ENCODE data around the gene TPCN1. TPM values are rescaled to one million over a fixed set of nuclear protein-coding genes. Genes with fewer than 3 reads are reported as not detected.

TPCN1 gene
- total RNA-seq, 1 experiment from 2014 or later, result 13.5 TPM

DNA sequence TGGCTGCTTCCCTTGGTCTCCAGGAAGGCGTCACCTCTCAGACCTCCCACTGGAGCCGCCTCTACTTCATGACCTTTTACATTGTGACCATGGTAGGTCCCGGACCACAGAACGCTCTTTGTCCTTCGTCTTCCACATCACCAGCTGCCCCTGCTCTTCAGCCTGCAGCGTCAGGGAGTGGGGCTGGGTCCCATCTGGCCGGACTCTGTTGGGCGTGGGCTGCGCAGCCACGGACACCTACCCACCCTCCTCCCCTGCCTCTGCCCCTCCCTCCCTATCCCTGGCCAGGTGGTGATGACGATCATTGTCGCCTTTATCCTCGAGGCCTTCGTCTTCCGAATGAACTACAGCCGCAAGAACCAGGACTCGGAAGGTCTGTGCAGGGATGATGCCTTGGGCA lies 70.3 kb downstream of the TPCN1 start:
- no peak overlapping the region for H3K4me2 ChIP-seq (ENCODE audit: insufficient read depth, insufficient read length, low read length)
- H3K23ac ChIP-seq (ENCODE audit: insufficient read length, low read depth, low read length), result no peak overlapping the region
- no peak overlapping the region; a peak in 1 of 7 replicates for H3K27ac Mint-ChIP-seq
- no peaks in the 10 kb centered on the region for H3K79me1 ChIP-seq (ENCODE audit: insufficient read depth, low read depth, low read length, poor library complexity, severe bottlenecking)
- no peak overlapping the region for H3K4me3 Mint-ChIP-seq
- TF ChIP-seq CTCF (conservative IDR thresholded peaks at IDR 0.05), result no peak
- peaks cover 2% of the 10 kb centered on the region for H4K20me1 ChIP-seq (ENCODE audit: control insufficient read depth, insufficient read depth, insufficient read length)
- no peak overlapping the region for H2AK5ac ChIP-seq (ENCODE audit: insufficient read length, low read length)
- H2BK12ac ChIP-seq (ENCODE audit: insufficient read length, low read depth, low read length), result no peak overlapping the region
- no peak overlapping the region for H4K8ac ChIP-seq (replicated peaks; ENCODE audit: insufficient read length, low read depth, low read length)
- H2BK15ac ChIP-seq (ENCODE audit: low read depth, low read length), result no peak overlapping the region
- no peak overlapping the region; the same call in 1 of the 2 replicates for H3K14ac ChIP-seq (ENCODE audit: insufficient read depth, low read length)
- no peak overlapping the region for H3T11ph ChIP-seq (ENCODE audit: low read length)
- WGBS (ENCODE audit: extremely low coverage, insufficient read length, low lambda C conversion rate), result no CpG with 5 or more reads among the region's 17 CpGs
- H3K4me1 Mint-ChIP-seq, result peaks cover 0 to 2% of the 10 kb centered on the region in 2 experiments; a peak in 1 of 4 replicates
- no peak overlapping the region for H3K18ac ChIP-seq (ENCODE audit: insufficient read length, low read depth, low read length)
- H3K36me3 Mint-ChIP-seq (ENCODE audit: insufficient read depth in 1 of 3, low read depth in 3 of 3), result peaks cover 3 to 19% (median 6%) of the 10 kb centered on the region in 3 experiments; a peak in 5 of 7 replicates
- no peaks in the 10 kb centered on the region for H3K79me2 ChIP-seq (ENCODE audit: insufficient read depth, low read length)
- H2BK120ac ChIP-seq (ENCODE audit: low read depth, low read length, poor library complexity, severe bottlenecking), result no peak overlapping the region
- no peaks in the 10 kb centered on the region for H3K9me3 ChIP-seq (ENCODE audit: control insufficient read depth, low read depth, low read length)
- no peak overlapping the region for H2AFZ ChIP-seq (ENCODE audit: low read length)
- no peaks in the 10 kb centered on the region for H3K4me1 ChIP-seq (ENCODE audit: insufficient read depth, low read length)
- no peak overlapping the region for H3K9ac ChIP-seq (ENCODE audit: extremely low read depth, insufficient read length, low read length)
- no peaks in the 10 kb centered on the region for H3K27me3 ChIP-seq (ENCODE audit: insufficient read depth, low read length)
- H2BK20ac ChIP-seq (ENCODE audit: low read depth, low read length, poor library complexity, severe bottlenecking), result no peak overlapping the region
- no peak overlapping the region for H3K4ac ChIP-seq (ENCODE audit: low read depth, low read length)
- H3K23me2 ChIP-seq (ENCODE audit: insufficient read length, low read depth, low read length, poor library complexity, severe bottlenecking), result no peaks in the 10 kb centered on the region
- no peak overlapping the region for H4K91ac ChIP-seq (ENCODE audit: insufficient read length, low read depth, low read length)
- H3K56ac ChIP-seq (ENCODE audit: insufficient read length, low read depth, low read length), result no peak overlapping the region
- H3K27ac ChIP-seq (ENCODE audit: insufficient read length, low read depth, low read length), result no peak overlapping the region
- no peaks in the 10 kb centered on the region for H3K27me3 Mint-ChIP-seq (ENCODE audit: low read depth)
- H4K5ac ChIP-seq (ENCODE audit: insufficient read length, low read depth, low read length), result no peak overlapping the region
- no peak overlapping the region for H2BK5ac ChIP-seq (ENCODE audit: insufficient read length, low read length)
- no peaks in the 10 kb centered on the region for H3K9me3 Mint-ChIP-seq
- no peak for DNase-seq

Data from H9 (cell line).